HEK293 (cell line): ENCODE measurements around the gene AGAP1.

ENCODE experiments used
- BCL11A ChIP-seq: fragments of 450-650 bp; formaldehyde crosslinking; IDR thresholded peaks from 2 replicates; pipeline ENCODE4 v1.5.1; 2016; ENCODE audit warnings: low read depth, missing biosample characterization, missing genetic modification characterization
- KLF1 ChIP-seq: fragments of 450-650 bp; formaldehyde crosslinking; IDR thresholded peaks from 2 replicates; pipeline ENCODE4 v1.5.1; 2016; ENCODE audit warnings: missing biosample characterization, missing genetic modification characterization
- KLF7 ChIP-seq: fragments of 450-650 bp; formaldehyde crosslinking; IDR thresholded peaks from 2 replicates; pipeline ENCODE4 v1.5.1; 2016; ENCODE audit warnings: missing biosample characterization, missing genetic modification characterization, borderline replicate concordance
- MZF1 ChIP-seq: fragments of 450-650 bp; formaldehyde crosslinking; IDR thresholded peaks from 2 replicates; pipeline ENCODE4 v1.5.1; 2017; ENCODE audit warnings: missing biosample characterization, missing genetic modification characterization, borderline replicate concordance
- SALL2 ChIP-seq: fragments of 450-650 bp; formaldehyde crosslinking; IDR thresholded peaks from 2 replicates; pipeline ENCODE4 v1.5.0; 2017; ENCODE audit warnings: missing biosample characterization, mild to moderate bottlenecking, missing genetic modification characterization, borderline replicate concordance
- SP3 ChIP-seq: fragments of 450-650 bp; formaldehyde crosslinking; IDR thresholded peaks from 2 replicates; pipeline ENCODE4 v1.5.1; 2016; ENCODE audit warnings: missing biosample characterization, missing genetic modification characterization
- TCF7L2 ChIP-seq: IDR thresholded peaks from 2 replicates; pipeline ENCODE4 v1.6.1; 2011; ENCODE audit warnings: low read depth, mild to moderate bottlenecking, inconsistent platforms, low read length, moderate library complexity, borderline replicate concordance
- ZBTB26 ChIP-seq: fragments of 450-650 bp; formaldehyde crosslinking; optimal IDR thresholded peaks from 2 replicates; pipeline ENCODE3; 2016; ENCODE audit warnings: missing biosample characterization, mild to moderate bottlenecking, missing genetic modification characterization
- ZNF133 ChIP-seq: fragments of 450-650 bp; formaldehyde crosslinking; IDR thresholded peaks from 2 replicates; pipeline ENCODE4 v1.5.1; 2016; ENCODE audit warnings: missing biosample characterization, missing genetic modification characterization
- ZNF184 ChIP-seq: fragments of 450-650 bp; IDR thresholded peaks from 2 replicates; pipeline ENCODE4 v1.5.1; 2018; ENCODE audit warnings: missing biosample characterization, mild to moderate bottlenecking, missing genetic modification characterization
- ZNF239 ChIP-seq: fragments of 450-650 bp; formaldehyde crosslinking; IDR thresholded peaks from 2 replicates; pipeline ENCODE4 v1.5.1; 2016; ENCODE audit warnings: missing biosample characterization, missing genetic modification characterization
- ZNF24 ChIP-seq: fragments of 450-650 bp; formaldehyde crosslinking; IDR thresholded peaks from 2 replicates; pipeline ENCODE4 v1.5.1; 2016; ENCODE audit warnings: missing biosample characterization, missing genetic modification characterization
- ZNF37A ChIP-seq: fragments of 450-650 bp; IDR thresholded peaks from 2 replicates; pipeline ENCODE4 v1.5.1; 2018; ENCODE audit warnings: missing biosample characterization, missing genetic modification characterization
- ZNF548 ChIP-seq: fragments of 450-650 bp; formaldehyde crosslinking; IDR thresholded peaks from 2 replicates; pipeline ENCODE4 v1.5.1; 2016; ENCODE audit warnings: missing biosample characterization, missing genetic modification characterization
- ZNF560 ChIP-seq: fragments of 450-650 bp; formaldehyde crosslinking; IDR thresholded peaks from 2 replicates; pipeline ENCODE4 v1.5.1; 2017; ENCODE audit warnings: missing biosample characterization, missing genetic modification characterization, borderline replicate concordance
- ZNF561 ChIP-seq: fragments of 450-650 bp; IDR thresholded peaks from 2 replicates; pipeline ENCODE4 v1.5.1; 2018; ENCODE audit warnings: missing biosample characterization, missing genetic modification characterization, borderline replicate concordance
- ZNF571 ChIP-seq: fragments of 450-650 bp; formaldehyde crosslinking; IDR thresholded peaks from 2 replicates; pipeline ENCODE4 v1.5.0; 2017; ENCODE audit warnings: missing biosample characterization, missing genetic modification characterization
- ZNF610 ChIP-seq: fragments of 450-650 bp; formaldehyde crosslinking; IDR thresholded peaks from 2 replicates; pipeline ENCODE4 v1.5.1; 2016; ENCODE audit warnings: missing biosample characterization, missing genetic modification characterization, borderline replicate concordance
- ZNF777 ChIP-seq: fragments of 450-650 bp; formaldehyde crosslinking; IDR thresholded peaks from 2 replicates; pipeline ENCODE4 v1.5.1; 2017; ENCODE audit warnings: missing biosample characterization, missing genetic modification characterization, borderline replicate concordance
- ZSCAN16 ChIP-seq: fragments of 450-650 bp; formaldehyde crosslinking; IDR thresholded peaks from 2 replicates; pipeline ENCODE4 v1.5.1; 2016; ENCODE audit warnings: missing biosample characterization, missing genetic modification characterization
- ZXDB ChIP-seq: fragments of 450-650 bp; formaldehyde crosslinking; IDR thresholded peaks from 2 replicates; pipeline ENCODE4 v1.5.1; 2016; ENCODE audit warnings: missing biosample characterization, missing genetic modification characterization
- TF ChIP-seq, protein P1 (sequence below): fragments of 450-650 bp; formaldehyde crosslinking; conservative IDR thresholded peaks from 2 replicates; pipeline ENCODE4 v1.5.1; 2016; ENCODE audit warnings: low read depth, missing biosample characterization, missing genetic modification characterization
- TF ChIP-seq, protein P2 (sequence below): fragments of 450-650 bp; formaldehyde crosslinking; IDR thresholded peaks from 2 replicates; pipeline ENCODE4 v1.5.1; 2016; ENCODE audit warnings: missing biosample characterization, missing genetic modification characterization, borderline replicate concordance
- TF ChIP-seq, protein P3 (sequence below): fragments of 450-650 bp; formaldehyde crosslinking; IDR thresholded peaks from 2 replicates; pipeline ENCODE4 v1.5.1; 2016; ENCODE audit warnings: missing biosample characterization, missing genetic modification characterization

Gene AGAP1

DNA sequence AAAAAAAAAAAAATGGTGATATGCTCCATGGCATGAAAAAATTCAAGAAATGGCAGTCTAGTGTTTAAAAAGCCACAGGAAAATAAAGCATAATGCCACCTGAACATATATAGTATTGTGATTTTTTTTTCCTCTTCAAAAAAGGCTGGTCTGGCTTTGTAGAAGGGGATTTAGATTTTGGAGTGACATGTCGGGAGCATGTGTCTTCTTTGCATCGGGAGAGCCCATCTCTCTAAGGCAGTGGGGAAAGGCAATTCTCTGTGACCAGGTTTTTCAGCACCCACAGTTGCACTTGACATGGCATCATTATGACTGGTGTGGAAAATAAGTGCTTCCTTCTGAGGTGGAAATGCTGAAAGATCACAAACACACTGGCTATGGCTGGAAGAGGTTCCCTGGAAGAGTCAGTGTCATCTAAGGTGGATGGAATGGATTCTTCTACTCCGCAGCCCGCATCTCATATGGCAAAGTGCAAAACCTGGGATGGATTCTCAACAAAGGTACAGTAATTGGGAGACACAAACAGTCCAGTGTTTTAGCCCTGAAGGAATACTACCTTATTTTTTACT lies 172.5 kb downstream of the AGAP1 start (continued):
- TF ChIP-seq ZNF777 (tag by site-specific recombination) (no peak), ZNF571 (tag by site-specific recombination) (no peak), ZXDB (tag by site-specific recombination) (peak; percentile 49; the same call in 1 of the 2 replicates), ZBTB26 (tag by site-specific recombination) (peak; percentile 37), ZSCAN16 (tag by site-specific recombination) (no peak), KLF1 (tag by site-specific recombination) (no peak), ZNF239 (tag by site-specific recombination) (no peak), ZNF560 (tag by site-specific recombination) (no peak), MZF1 (tag by site-specific recombination) (peak; percentile 45; the same call in 1 of the 2 replicates), ZNF24 (tag by site-specific recombination) (no peak), ZNF610 (tag by site-specific recombination) (no peak), BCL11A (tag by site-specific recombination) (no peak), SP3 (tag by site-specific recombination) (peak; percentile 30; the same call in 1 of the 2 replicates), SALL2 (tag by site-specific recombination) (no peak), ZNF548 (tag by site-specific recombination) (no peak), KLF7 (tag by site-specific recombination) (no peak), ZNF184 (tag by site-specific recombination) (no peak), ZNF133 (tag by site-specific recombination) (no peak), TCF7L2 (peak; percentile 35; the same call in 1 of the 2 replicates), ZNF561 (tag by site-specific recombination) (0 out of 2 replicates have a peak, but pooled peaks have one; percentile 63), ZNF37A (tag by site-specific recombination) (no peak)
- TF ChIP-seq, protein P1, sequence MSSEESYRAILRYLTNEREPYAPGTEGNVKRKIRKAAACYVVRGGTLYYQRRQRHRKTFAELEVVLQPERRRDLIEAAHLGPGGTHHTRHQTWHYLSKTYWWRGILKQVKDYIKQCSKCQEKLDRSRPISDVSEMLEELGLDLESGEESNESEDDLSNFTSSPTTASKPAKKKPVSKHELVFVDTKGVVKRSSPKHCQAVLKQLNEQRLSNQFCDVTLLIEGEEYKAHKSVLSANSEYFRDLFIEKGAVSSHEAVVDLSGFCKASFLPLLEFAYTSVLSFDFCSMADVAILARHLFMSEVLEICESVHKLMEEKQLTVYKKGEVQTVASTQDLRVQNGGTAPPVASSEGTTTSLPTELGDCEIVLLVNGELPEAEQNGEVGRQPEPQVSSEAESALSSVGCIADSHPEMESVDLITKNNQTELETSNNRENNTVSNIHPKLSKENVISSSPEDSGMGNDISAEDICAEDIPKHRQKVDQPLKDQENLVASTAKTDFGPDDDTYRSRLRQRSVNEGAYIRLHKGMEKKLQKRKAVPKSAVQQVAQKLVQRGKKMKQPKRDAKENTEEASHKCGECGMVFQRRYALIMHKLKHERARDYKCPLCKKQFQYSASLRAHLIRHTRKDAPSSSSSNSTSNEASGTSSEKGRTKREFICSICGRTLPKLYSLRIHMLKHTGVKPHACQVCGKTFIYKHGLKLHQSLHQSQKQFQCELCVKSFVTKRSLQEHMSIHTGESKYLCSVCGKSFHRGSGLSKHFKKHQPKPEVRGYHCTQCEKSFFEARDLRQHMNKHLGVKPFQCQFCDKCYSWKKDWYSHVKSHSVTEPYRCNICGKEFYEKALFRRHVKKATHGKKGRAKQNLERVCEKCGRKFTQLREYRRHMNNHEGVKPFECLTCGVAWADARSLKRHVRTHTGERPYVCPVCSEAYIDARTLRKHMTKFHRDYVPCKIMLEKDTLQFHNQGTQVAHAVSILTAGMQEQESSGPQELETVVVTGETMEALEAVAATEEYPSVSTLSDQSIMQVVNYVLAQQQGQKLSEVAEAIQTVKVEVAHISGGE, result no peak
- TF ChIP-seq, protein P2, sequence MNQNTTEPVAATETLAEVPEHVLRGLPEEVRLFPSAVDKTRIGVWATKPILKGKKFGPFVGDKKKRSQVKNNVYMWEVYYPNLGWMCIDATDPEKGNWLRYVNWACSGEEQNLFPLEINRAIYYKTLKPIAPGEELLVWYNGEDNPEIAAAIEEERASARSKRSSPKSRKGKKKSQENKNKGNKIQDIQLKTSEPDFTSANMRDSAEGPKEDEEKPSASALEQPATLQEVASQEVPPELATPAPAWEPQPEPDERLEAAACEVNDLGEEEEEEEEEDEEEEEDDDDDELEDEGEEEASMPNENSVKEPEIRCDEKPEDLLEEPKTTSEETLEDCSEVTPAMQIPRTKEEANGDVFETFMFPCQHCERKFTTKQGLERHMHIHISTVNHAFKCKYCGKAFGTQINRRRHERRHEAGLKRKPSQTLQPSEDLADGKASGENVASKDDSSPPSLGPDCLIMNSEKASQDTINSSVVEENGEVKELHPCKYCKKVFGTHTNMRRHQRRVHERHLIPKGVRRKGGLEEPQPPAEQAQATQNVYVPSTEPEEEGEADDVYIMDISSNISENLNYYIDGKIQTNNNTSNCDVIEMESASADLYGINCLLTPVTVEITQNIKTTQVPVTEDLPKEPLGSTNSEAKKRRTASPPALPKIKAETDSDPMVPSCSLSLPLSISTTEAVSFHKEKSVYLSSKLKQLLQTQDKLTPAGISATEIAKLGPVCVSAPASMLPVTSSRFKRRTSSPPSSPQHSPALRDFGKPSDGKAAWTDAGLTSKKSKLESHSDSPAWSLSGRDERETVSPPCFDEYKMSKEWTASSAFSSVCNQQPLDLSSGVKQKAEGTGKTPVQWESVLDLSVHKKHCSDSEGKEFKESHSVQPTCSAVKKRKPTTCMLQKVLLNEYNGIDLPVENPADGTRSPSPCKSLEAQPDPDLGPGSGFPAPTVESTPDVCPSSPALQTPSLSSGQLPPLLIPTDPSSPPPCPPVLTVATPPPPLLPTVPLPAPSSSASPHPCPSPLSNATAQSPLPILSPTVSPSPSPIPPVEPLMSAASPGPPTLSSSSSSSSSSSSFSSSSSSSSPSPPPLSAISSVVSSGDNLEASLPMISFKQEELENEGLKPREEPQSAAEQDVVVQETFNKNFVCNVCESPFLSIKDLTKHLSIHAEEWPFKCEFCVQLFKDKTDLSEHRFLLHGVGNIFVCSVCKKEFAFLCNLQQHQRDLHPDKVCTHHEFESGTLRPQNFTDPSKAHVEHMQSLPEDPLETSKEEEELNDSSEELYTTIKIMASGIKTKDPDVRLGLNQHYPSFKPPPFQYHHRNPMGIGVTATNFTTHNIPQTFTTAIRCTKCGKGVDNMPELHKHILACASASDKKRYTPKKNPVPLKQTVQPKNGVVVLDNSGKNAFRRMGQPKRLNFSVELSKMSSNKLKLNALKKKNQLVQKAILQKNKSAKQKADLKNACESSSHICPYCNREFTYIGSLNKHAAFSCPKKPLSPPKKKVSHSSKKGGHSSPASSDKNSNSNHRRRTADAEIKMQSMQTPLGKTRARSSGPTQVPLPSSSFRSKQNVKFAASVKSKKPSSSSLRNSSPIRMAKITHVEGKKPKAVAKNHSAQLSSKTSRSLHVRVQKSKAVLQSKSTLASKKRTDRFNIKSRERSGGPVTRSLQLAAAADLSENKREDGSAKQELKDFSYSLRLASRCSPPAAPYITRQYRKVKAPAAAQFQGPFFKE (tag by site-specific recombination), result no peak
- TF ChIP-seq, protein P3, sequence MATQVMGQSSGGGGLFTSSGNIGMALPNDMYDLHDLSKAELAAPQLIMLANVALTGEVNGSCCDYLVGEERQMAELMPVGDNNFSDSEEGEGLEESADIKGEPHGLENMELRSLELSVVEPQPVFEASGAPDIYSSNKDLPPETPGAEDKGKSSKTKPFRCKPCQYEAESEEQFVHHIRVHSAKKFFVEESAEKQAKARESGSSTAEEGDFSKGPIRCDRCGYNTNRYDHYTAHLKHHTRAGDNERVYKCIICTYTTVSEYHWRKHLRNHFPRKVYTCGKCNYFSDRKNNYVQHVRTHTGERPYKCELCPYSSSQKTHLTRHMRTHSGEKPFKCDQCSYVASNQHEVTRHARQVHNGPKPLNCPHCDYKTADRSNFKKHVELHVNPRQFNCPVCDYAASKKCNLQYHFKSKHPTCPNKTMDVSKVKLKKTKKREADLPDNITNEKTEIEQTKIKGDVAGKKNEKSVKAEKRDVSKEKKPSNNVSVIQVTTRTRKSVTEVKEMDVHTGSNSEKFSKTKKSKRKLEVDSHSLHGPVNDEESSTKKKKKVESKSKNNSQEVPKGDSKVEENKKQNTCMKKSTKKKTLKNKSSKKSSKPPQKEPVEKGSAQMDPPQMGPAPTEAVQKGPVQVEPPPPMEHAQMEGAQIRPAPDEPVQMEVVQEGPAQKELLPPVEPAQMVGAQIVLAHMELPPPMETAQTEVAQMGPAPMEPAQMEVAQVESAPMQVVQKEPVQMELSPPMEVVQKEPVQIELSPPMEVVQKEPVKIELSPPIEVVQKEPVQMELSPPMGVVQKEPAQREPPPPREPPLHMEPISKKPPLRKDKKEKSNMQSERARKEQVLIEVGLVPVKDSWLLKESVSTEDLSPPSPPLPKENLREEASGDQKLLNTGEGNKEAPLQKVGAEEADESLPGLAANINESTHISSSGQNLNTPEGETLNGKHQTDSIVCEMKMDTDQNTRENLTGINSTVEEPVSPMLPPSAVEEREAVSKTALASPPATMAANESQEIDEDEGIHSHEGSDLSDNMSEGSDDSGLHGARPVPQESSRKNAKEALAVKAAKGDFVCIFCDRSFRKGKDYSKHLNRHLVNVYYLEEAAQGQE, result no peak
